Lung (tissue), 12 donors: ENCODE data around the gene PANK4. TPM values are rescaled to one million over a fixed set of nuclear protein-coding genes. Genes with fewer than 3 reads are reported as not detected.

Experiments used
- ATAC-seq: fragments of 200-7000 bp; cut with Tn5 transposase; one replicate; pipeline ENCODE4 v1.9.1; 2020; ENCODE audit warnings: moderate number of reproducible peaks; ENCODE audit not compliant: insufficient read depth, low FRiP score
- DNase-seq, 3 donors: peaks; one replicate each; pipeline ENCODE4 v3.0.0-alpha.2; 2013 to 2017
- H3K27ac ChIP-seq, 2 donors: one replicate each; pipeline ENCODE4 v1.5.1; 2013; ENCODE audit warnings: mild to moderate bottlenecking in 2 of 2, moderate library complexity in 2 of 2, control low read depth in 1 of 2, inconsistent platforms in 1 of 2, low read depth in 1 of 2, low read length in 1 of 2
- H3K27me3 ChIP-seq, 3 donors: one replicate each; pipeline ENCODE4 v1.5.1; 2013; ENCODE audit warnings: low read length in 2 of 3; ENCODE audit not compliant: control insufficient read depth in 3 of 3, insufficient read depth in 3 of 3
- H3K36me3 ChIP-seq, 4 donors: one replicate each; pipeline ENCODE4 v1.5.1; 2013; ENCODE audit warnings: low read length in 4 of 4, mild to moderate bottlenecking in 1 of 4, moderate library complexity in 1 of 4; ENCODE audit not compliant: control insufficient read depth in 4 of 4, insufficient read depth in 4 of 4
- H3K4me1 ChIP-seq, 5 donors: one replicate each; pipeline ENCODE4 v1.5.1; 2013; ENCODE audit warnings: low read length in 5 of 5, mild to moderate bottlenecking in 2 of 5, moderate library complexity in 1 of 5; ENCODE audit not compliant: control insufficient read depth in 5 of 5, insufficient read depth in 5 of 5
- H3K4me3 ChIP-seq: one replicate; pipeline ENCODE4 v1.5.1; 2013; ENCODE audit warnings: mild to moderate bottlenecking, control low read depth, moderate library complexity
- H3K9ac ChIP-seq, 2 donors: one replicate each; pipeline ENCODE4 v1.5.1; 2013; ENCODE audit warnings: low read length in 2 of 2, control low read depth in 1 of 2; ENCODE audit not compliant: insufficient read depth in 1 of 2
- H3K9me3 ChIP-seq, 4 donors: one replicate each; pipeline ENCODE4 v1.5.1; 2013; ENCODE audit warnings: low read length in 3 of 4, mild to moderate bottlenecking in 1 of 4, moderate library complexity in 1 of 4; ENCODE audit not compliant: control insufficient read depth in 4 of 4, insufficient read depth in 3 of 4
- CTCF ChIP-seq: IDR thresholded peaks from 2 replicates; pipeline ENCODE4 v1.5.1; 2012; ENCODE audit warnings: mild to moderate bottlenecking; ENCODE audit errors: control extremely low read depth, extremely low read depth
- WGBS, 2 donors: extraction: QIAGEN DNeasy Blood & Tissue Kit; methylation state at CpG; one replicate each; pipeline ENCODE4 v1.1.7; 2013; 5-methylcytosine and 5-hydroxymethylcytosine counted together
- polyA plus RNA-seq, 2 donors: library from polyadenylated mRNA; stranded (reverse); fragments of 200-250 nt; gene quantifications; one replicate each; pipeline ENCODE4 v1.2.1, GENCODE V29; 2013
- total RNA-seq, 2 donors: library from RNA; depleted of rRNA in 1 of 2; stranded (reverse); fragments of >200 nt in 1 of 2; gene quantifications; one replicate each; pipeline ENCODE4 v1.2.1, GENCODE V29; 2014 to 2021
- donor health status: control.
- donor health status: control.
- donor health status: Bipolar disorder and iron deficiency.
- donor health status: healthy.
- donor health status: DM: yes; HTN: yes; CAD: no.

PANK4 gene
- total and polyA plus RNA-seq, 4 donors = 17.6 to 36.3 (median 21.7) TPM

- no peaks in the 10 kb centered on the region for H3K36me3 ChIP-seq
- WGBS, 2 donors = 88 to 90% methylated on average over 9 of the region's 9 CpGs
- DNase-seq (no peak), ATAC-seq (no peak)
- H3K4me3 ChIP-seq = no peak overlapping the region
- peaks cover 0 to 43% (median 24%) of the 10 kb centered on the region in 3 donors for H3K27me3 ChIP-seq
- H3K4me1 ChIP-seq = peaks cover 0 to 13% (median 6%) of the 10 kb centered on the region in 5 donors
- no peak for TF ChIP-seq CTCF
- peak overlapping the region in 1 of 2 donors; percentile 4 for H3K27ac ChIP-seq
- H3K9me3 ChIP-seq = no peaks in the 10 kb centered on the region
- H3K9ac ChIP-seq = no peak overlapping the region
Measured at GRCh38 chr1:2535981-2536380, 9.6 kb upstream of the PANK4 start.

GRCh38 chr1:2535455-2535854 is 9.1 kb upstream of the PANK4 start:
- Histone ChIP-seq H3K36me3 (no peaks in the 10 kb centered on the region), H3K27ac (peak overlapping the region in 1 of 2 donors; percentile 4), H3K9ac (no peak overlapping the region), H3K9me3 (no peaks in the 10 kb centered on the region), H3K4me1 (peaks cover 0 to 13% (median 6%) of the 10 kb centered on the region in 5 donors), H3K27me3 (peaks cover 0 to 47% (median 29%) of the 10 kb centered on the region in 3 donors), H3K4me3 (no peak overlapping the region)
- no peak for DNase-seq
- ATAC-seq = no peak
- TF ChIP-seq CTCF = no peak
- 57 to 73% methylated on average over 26 to 27 of the region's 27 CpGs for WGBS, 2 donors

GRCh38 chr1:2534687-2535441 is 8.5 kb upstream of the PANK4 start:
- Histone ChIP-seq H3K27ac (peak overlapping the region in 1 of 2 donors; percentile 42), H3K4me3 (no peak overlapping the region), H3K27me3 (peaks cover 0 to 50% (median 29%) of the 10 kb centered on the region in 3 donors), H3K4me1 (peaks cover 0 to 12% (median 6%) of the 10 kb centered on the region in 5 donors), H3K9ac (no peak overlapping the region), H3K9me3 (no peaks in the 10 kb centered on the region), H3K36me3 (no peaks in the 10 kb centered on the region)
- DNase-seq (no peak), ATAC-seq (peak; percentile 70)
- WGBS, 2 donors = 42 to 62% methylated on average over 18 of the region's 18 CpGs
- no peak for TF ChIP-seq CTCF

- no peak for DNase-seq
- TF ChIP-seq CTCF = no peak
- peaks cover 0 to 14% (median 6%) of the 10 kb centered on the region in 5 donors for H3K4me1 ChIP-seq
- H3K36me3 ChIP-seq = no peaks in the 10 kb centered on the region
- no peak overlapping the region for H3K9ac ChIP-seq
- 22 to 31% methylated on average over 7 of the region's 7 CpGs for WGBS, 2 donors
- H3K27ac ChIP-seq = peak overlapping the region in 1 of 2 donors; percentile 42
- no peak overlapping the region for H3K4me3 ChIP-seq
- peaks cover 0 to 50% (median 29%) of the 10 kb centered on the region in 3 donors for H3K27me3 ChIP-seq
- no peaks in the 10 kb centered on the region for H3K9me3 ChIP-seq
- no peak for ATAC-seq
Measured at GRCh38 chr1:2534315-2534686, 7.9 kb upstream of the PANK4 start.
